Ishikawa (cell line): ENCODE measurements around the gene TEX35.

Experiments used
- CEBPB ChIP-seq: IDR thresholded peaks from 2 replicates; pipeline ENCODE4 v1.6.1; 2012
- CREB1 ChIP-seq: IDR thresholded peaks from 2 replicates; pipeline ENCODE4 v1.6.1; 2012; ENCODE audit warnings: low read depth
- EGR1 ChIP-seq: IDR thresholded peaks from 2 replicates; pipeline ENCODE4 v1.6.1; 2012
- EP300 ChIP-seq: IDR thresholded peaks from 2 replicates; pipeline ENCODE4 v1.6.1; 2012; ENCODE audit warnings: borderline replicate concordance
- FOXM1 ChIP-seq: IDR thresholded peaks from 2 replicates; pipeline ENCODE4 v1.6.1; 2012; ENCODE audit warnings: low read depth, borderline replicate concordance
- MAX ChIP-seq: IDR thresholded peaks from 2 replicates; pipeline ENCODE4 v1.6.1; 2012
- NFIC ChIP-seq: IDR thresholded peaks from 2 replicates; pipeline ENCODE4 v1.6.1; 2012
- RAD21 ChIP-seq: IDR thresholded peaks from 2 replicates; pipeline ENCODE4 v1.6.1; 2012; ENCODE audit warnings: low read depth
- REST ChIP-seq: IDR thresholded peaks from 2 replicates; pipeline ENCODE4 v1.6.1; 2012; ENCODE audit warnings: low read depth, mild to moderate bottlenecking
- TAF1 ChIP-seq: IDR thresholded peaks from 2 replicates; pipeline ENCODE4 v1.6.1; 2012; ENCODE audit warnings: low read depth, mild to moderate bottlenecking
- TCF12 ChIP-seq: IDR thresholded peaks from 2 replicates; pipeline ENCODE4 v1.6.1; 2012; ENCODE audit warnings: low read depth
- TEAD4 ChIP-seq: IDR thresholded peaks from 2 replicates; pipeline ENCODE4 v1.6.1; 2012
- USF1 ChIP-seq: IDR thresholded peaks from 2 replicates; pipeline ENCODE4 v1.6.1; 2012
- YY1 ChIP-seq: IDR thresholded peaks from 2 replicates; pipeline ENCODE4 v1.6.1; 2012; ENCODE audit warnings: low read depth
- ZBTB7A ChIP-seq: IDR thresholded peaks from 2 replicates; pipeline ENCODE4 v1.6.1; 2012; ENCODE audit warnings: low read depth

The TEX35 gene

GRCh38 chr1:178563099-178563820 is 50.4 kb downstream of the TEX35 start:
- TF ChIP-seq ZBTB7A (no peak), TAF1 (no peak)

- peak; percentile 28; the same call in 1 of the 2 replicates for TF ChIP-seq NFIC
- TF ChIP-seq TEAD4, result no peak
Measured at GRCh38 chr1:178564086-178564782, 51.3 kb downstream of the TEX35 start.

GRCh38 chr1:178564783-178565180 is 51.9 kb downstream of the TEX35 start:
- no peak for TF ChIP-seq TCF12
- TF ChIP-seq EGR1, result no peak
- TF ChIP-seq USF1, result no peak
- no peak for TF ChIP-seq ZBTB7A
- TF ChIP-seq TEAD4, result no peak
- TF ChIP-seq YY1, result no peak
- TF ChIP-seq MAX, result no peak
- TF ChIP-seq RAD21, result no peak
- no peak for TF ChIP-seq CEBPB
- TF ChIP-seq TAF1, result no peak
- no peak for TF ChIP-seq FOXM1
- TF ChIP-seq NFIC, result no peak
- TF ChIP-seq CREB1, result no peak
- TF ChIP-seq EP300, result no peak
- no peak for TF ChIP-seq REST

- TF ChIP-seq EGR1 (no peak), EP300 (no peak), CREB1 (no peak), MAX (no peak), TEAD4 (no peak), FOXM1 (no peak), REST (no peak), YY1 (no peak)
Measured at GRCh38 chr1:178565586-178565985, 52.7 kb downstream of the TEX35 start.

DNA sequence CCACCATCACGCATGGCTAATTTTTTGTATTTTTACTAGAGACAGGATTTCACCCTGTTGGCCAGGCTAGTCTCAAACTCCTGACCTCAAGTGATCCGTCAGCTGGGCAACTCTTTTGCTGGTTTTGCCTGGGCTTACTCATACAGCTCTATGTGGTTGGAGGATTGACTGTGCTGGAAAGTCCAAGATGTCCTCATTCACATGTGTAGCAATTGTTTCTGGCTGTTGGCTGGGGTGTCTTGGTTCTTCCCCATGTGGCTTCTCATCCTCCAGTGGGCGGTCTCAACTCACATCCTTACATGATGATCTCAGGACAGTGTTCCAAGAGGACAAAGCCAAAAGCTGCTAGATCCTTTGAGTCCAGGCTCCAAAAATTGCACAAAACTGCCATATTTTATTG is 53.3 kb downstream of the TEX35 start:
- TF ChIP-seq MAX (no peak), ZBTB7A (no peak), USF1 (no peak), NFIC (no peak), FOXM1 (no peak), RAD21 (no peak), REST (no peak), YY1 (no peak), TCF12 (no peak), CREB1 (no peak), EGR1 (no peak), TAF1 (no peak), CEBPB (no peak), TEAD4 (no peak), EP300 (no peak)
